COLO829 (cell line): Measurements from ENCODE around the gene FYN.
"Not testable (repeated sequence)": the region's sequence is repeated elsewhere in the genome, so short reads cannot be mapped to it uniquely, and the experiment has no call there.

Source experiments
- DNase-seq: peaks from one replicate; pipeline ENCODE4 v3.0.0; 2012; ENCODE audit warnings: low spot score

Gene FYN

DNA sequence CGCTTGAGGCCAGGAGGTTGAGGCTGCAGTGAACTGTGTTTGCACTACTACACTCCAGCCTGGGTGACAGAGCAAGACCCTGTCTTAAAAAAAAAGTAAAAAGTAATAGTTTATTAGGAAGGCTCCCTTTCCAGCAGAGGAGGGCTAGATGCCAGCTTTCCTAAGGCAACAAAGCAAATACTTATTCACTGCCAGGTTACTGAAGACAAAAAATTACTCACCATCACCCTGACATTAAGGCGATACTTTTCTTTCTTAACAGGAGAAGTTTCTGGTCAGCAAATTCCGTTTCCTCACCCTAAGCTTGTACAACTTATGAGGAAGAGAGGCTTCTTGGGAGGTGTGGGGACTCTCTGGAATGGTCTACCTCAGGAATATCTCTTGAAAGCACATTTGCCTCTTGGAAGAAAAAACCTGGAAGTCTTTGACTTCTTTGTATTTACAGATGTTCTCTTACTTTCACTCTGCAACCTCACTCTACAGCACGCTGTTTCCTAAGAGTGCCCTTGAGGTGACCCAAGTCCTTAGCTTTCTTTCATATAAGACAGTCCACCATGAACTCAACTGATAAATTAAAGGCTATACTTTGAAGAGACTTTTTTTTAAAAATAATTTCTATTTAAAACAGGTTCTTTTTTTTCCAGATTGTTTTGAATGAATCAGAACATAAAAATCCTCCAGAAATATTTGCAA, 214.6 kb downstream of the FYN start:
- no peak for DNase-seq

DNA sequence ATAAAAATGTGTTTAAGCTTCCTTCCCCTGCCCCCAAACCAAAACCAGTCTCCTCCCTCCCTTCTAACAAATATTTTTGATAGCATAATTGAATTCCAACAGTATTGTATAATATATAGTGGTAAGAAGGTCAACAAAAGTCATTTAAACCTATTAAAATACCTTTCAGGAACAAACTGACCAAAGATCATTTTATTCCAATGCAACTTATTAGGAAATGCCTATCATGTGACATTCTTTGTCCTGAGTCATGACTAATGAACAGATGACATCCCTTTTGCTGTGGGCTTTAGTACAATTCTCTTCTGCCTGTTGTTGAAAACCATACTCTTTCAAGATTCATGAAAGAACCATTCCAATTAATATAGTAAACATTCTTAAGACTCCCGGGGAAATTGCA, 216.1 kb downstream of the FYN start:
- DNase-seq = peak; percentile 66

- no peak for DNase-seq
Observed at GRCh38 chr6:111653979-111654378, 219.3 kb downstream of the FYN start.

DNA sequence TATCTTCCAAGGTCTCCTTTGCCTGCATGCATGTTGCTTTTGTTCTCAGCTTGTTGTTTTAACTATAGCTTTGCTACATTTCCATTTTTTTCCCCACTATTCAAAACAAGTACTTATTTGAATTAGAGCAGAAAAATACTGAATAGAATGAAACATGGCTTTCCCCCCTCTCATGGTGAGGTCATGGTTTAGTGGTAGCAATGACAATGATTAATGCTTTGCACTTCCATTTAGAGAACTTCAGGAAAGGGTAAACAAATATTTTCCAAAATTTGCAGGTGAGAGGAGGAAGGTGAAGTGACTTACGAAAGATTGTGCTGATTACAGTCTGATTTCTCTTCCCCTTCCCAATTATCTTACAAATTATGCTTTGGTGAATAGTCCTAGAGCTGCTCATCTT, 219.8 kb downstream of the FYN start:
- no peak for DNase-seq

- no peak for DNase-seq
Observed at GRCh38 chr6:111652156-111652555, 221.1 kb downstream of the FYN start.

DNA sequence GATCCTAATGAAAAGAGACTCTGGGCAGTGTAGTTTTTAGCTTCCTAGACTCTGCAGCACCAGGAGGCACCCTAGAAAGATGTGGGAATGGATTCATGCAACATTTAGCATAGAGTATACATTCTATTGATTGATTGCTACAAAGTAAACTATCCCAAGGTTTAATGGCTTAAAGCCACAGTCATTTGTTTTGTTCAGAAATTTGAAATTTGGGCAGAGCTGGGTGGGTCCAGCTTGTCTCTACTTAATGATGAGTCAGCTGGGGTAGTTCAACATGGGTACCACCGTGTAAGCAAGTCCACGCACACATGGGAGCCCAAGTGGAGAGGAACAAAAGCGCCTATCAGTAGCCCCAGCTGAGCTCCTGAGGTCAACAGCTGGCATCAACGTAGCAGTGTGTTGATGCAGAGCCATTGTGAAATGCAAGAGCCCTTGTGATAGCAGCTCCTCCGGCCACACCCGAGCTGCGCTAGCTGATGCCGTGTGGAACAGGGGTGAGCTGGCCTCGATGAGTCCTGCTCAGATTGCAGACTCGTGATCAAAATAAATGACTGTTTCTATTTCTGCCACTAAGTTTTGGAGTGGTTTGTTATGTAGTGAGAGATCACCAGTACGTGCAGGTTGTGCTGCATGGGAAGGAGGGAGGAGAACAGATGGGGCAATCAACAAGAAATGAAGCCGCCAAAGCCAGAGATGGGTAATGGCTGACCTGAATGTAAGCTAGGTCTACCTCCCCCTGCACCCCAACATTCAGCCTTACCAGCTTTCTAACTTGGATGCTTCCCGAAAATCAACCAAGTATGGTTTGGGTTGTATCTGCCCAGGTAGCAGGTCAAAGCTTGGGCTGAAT, 221.8 kb downstream of the FYN start:
- no peak for DNase-seq

DNA sequence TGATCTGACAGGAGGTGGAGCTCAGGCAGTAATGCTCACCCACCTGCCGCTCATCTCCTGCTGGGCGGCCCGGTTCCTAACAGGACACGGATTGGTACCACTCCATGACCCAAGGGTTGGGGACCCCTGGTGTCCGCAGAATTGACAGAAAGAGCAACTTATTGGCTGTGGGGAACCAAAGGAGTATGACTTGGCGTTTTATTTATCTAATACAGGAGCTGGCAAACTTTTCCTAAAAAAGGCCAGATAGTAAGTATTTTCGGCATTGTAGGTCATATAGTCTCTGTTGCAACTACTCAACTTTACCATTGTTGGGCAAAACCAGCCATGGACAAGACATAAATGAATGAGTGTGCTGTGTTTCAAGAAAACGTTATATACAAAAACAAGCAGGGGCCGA, 223.2 kb downstream of the FYN start:
- no peak for DNase-seq

GRCh38 chr6:111648100-111648499, 225.2 kb downstream of the FYN start:
- no peak for DNase-seq

DNA sequence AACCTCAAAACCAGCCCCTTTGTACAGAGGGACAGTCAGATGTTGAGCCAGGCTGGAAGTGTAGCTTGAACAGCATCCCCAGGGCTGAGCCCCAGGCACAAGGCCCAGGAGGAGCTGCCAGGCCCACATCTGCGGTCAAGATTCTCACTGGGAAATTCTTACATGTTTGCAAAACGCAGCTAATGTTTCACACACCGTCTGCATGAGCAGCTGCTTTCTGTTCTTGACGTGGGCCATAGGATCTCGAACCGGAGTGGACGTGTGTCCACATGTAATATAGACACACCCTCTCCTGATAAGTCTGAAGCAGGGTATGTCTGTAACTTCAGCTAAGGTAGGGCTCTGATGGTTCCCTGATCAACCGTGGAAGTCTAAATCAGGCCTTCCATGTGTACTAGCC, 226.3 kb downstream of the FYN start:
- no peak for DNase-seq

GRCh38 chr6:111646034-111646433, 227.2 kb downstream of the FYN start:
- DNase-seq = no peak

GRCh38 chr6:111644893-111645430, 228.3 kb downstream of the FYN start:
- no peak for DNase-seq

DNA sequence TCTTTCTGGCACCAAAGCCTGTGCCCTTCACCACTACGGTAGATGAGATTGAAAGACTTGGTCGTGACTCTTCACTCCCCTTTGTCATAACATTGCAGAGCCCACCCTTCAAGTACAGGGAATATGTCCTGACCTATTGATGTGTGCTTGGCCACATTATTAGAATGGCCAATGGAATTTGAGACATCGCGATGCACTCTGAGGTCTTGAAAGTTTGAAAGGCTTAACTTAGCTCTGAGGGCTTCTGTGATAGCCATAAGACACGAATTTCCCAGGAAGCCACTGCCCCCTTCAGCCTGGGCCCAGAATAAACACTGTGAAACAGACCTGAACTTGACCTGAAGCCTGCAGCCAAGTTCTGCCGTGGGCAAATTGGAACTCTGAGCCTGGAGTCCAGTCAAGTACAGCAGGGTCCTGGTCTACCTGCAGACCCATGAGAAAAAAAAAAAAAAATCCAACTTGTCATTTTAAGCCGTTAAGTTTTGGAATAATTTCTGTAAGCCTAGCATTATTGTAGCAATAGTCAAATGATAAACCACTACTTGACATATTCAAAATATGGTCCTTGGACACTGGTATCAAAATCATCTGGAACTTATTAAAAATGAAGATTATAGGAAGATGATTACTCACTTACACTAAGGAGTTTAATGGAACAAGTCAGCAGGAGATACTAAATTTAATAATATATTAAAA, 230.6 kb downstream of the FYN start:
- DNase-seq = peak; percentile 70

- DNase-seq = no peak
Observed at GRCh38 chr6:111639266-111639665, 234.0 kb downstream of the FYN start.

GRCh38 chr6:111634981-111635380, 238.3 kb downstream of the FYN start:
- DNase-seq = not testable (repeated sequence)

DNA sequence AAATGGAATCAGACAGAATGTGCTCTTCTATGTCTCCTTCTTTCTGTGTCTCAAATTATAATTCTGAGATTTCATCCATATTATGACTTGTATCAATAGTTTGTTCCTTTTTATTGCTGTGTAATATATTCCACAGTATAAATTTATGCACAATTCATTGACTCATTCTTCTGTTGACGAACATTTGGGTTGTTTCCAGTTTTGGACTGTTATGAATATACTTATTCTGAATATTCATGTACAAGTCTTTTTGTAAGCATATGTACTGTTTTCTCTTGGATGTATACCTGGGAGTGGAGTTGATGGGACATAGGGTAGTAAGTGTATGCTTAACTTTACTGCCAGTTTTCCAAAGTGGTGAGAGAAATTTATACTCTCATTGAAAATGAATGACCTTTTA, 239.4 kb downstream of the FYN start:
- DNase-seq = no peak

DNA sequence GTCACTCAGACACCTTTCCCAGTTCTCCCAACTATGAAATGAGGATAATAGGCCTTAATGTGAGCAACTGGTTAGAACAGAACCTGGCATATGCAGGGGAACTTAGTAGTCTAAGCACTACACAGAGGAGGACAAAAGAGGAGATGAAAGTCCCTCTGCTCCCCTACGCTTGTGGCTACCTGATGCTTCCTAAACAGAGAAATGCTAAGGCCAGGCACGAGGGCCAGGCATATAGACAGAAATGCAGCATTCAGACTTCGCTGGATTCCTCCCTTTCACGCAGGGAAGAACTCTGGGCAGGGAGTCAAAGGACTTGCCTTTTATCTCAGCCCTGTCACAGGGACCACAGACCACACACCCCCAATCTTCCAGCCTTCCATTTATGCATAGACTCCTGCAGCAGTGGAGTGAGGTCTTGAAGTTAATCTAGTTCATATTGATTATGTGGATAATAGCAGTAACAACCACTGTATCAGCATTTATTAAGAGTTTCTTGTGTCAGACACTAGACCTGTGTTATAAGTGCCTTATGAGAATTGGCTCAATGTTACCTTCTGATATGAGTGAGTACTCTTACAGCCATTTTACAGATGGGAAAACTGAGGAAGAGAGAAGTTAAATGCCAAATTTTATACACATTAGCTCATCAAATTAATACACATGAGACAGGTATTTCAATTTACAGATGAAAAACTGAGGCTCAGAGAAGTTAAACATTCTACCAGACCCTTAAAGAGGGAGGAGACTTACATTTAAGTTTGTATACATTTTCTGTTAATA, 240.6 kb downstream of the FYN start:
- DNase-seq = no peak

- no peak for DNase-seq
Observed at GRCh38 chr6:111631903-111632460, 241.3 kb downstream of the FYN start.

DNA sequence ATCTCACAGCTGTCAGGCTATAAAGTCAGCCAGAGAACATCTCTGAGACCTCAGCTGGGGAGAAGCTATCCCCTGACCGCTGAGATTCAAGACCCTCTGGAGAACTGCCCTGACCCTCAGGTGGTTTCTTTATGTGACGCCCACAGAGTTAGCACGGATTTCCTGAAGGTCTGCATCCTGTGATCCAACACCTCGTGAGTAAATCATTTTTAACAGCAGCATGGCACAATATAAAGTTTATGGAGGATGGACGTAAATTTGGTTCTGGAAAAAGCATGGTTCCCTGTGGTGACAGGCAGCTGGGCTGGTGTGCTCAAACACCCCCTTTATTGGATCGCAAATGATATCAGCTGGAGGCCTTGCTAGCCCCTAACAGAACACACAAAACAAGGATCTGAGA, 242.2 kb downstream of the FYN start:
- DNase-seq = no peak

DNA sequence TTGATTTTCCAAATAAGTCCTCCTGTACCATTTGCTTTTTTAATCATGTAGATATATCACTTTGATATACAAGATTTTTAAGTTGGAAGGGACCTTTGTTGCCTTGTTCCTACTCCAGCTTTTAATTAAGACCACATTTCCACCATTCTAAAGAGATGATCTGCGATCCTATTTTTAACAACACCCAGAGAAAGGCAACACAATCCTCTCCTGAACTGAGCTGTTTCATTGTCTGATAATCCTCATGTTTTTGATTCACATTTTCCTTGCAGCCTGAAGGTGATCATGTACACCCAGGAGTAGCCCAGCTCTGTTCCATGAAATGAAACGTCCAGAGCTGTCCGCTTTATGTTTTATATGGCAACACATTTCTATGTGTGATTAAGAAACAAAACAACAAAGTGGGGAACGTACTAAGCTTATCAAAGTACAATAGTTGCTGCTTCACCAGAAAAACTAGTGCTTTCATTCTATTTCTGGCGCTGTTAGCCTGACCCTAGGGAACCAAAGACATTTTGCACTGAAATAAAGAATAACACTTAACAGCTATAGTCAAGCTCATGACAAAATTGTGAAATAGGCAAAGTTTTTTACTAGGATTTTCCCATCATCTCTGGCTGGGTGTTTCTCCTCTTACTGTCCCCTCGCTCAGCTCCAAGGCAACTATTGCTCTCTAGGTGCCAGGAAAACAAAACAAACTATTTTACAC, 245.0 kb downstream of the FYN start:
- DNase-seq = no peak

GRCh38 chr6:111626441-111626840, 246.8 kb downstream of the FYN start:
- DNase-seq = no peak
